HEK293 (cell line): ENCODE results near the gene HSF5.

Source experiments
- CTCF ChIA-PET: fragments of 350-600 bp; formaldehyde crosslinking; extraction: SDS; loops from one replicate; lab custom pipeline; 2021; ENCODE audit warnings: antibody characterized with exemption; lab: Yijun Ruan, JAX
- POLR2A ChIA-PET: fragments of 300-600 bp; formaldehyde crosslinking; extraction: SDS; loops from one replicate; lab custom pipeline; 2020; ENCODE audit warnings: antibody characterized with exemption, inconsistent platforms; lab: Yijun Ruan, JAX
- H3K27ac ChIP-seq: fragments of 200-500 bp; sonication (Bioruptor generic); 2 replicates; pipeline ENCODE4 v1.5.1; 2014; ENCODE audit warnings: low read depth, low read length, control low read depth, inconsistent platforms; ENCODE audit errors: extremely low read depth
- H3K36me3 ChIP-seq, 2 experiments: fragments of 200-500 bp in 1 of 2; sonication (Bioruptor generic) in 1 of 2; 1 replicate in 1 of 2; 2 replicates in 1 of 2; pipeline ENCODE4 v1.5.1; 2014 to 2017; ENCODE audit warnings: inconsistent platforms in 2 of 2, low read length in 2 of 2; ENCODE audit not compliant: control insufficient read depth in 2 of 2, insufficient read depth in 1 of 2
- H3K4me1 ChIP-seq: fragments of 200-500 bp; sonication (Bioruptor generic); 2 replicates; pipeline ENCODE4 v1.5.1; 2014; ENCODE audit warnings: mild to moderate bottlenecking, low read length, inconsistent platforms; ENCODE audit not compliant: control insufficient read depth, insufficient read depth
- H3K4me3 ChIP-seq: 2 replicates; pipeline ENCODE4 v1.5.1; 2011; ENCODE audit warnings: low read depth, mild to moderate bottlenecking, control low read depth, low read length, moderate library complexity
- H3K9me3 ChIP-seq: fragments of 200-500 bp; sonication (Bioruptor generic); 2 replicates; pipeline ENCODE4 v1.5.1; 2014; ENCODE audit warnings: low read depth, low read length, inconsistent platforms; ENCODE audit not compliant: control insufficient read depth, insufficient read depth
- GLIS2 ChIP-seq: fragments of 450-650 bp; formaldehyde crosslinking; IDR thresholded peaks from 2 replicates; pipeline ENCODE4 v1.5.1; 2016; ENCODE audit warnings: missing biosample characterization, missing genetic modification characterization
- KLF9 ChIP-seq: fragments of 450-650 bp; formaldehyde crosslinking; IDR thresholded peaks from 2 replicates; pipeline ENCODE4 v1.5.1; 2016; ENCODE audit warnings: missing biosample characterization, missing genetic modification characterization, low read depth
- MEIS1 ChIP-seq: sonication (generic); formaldehyde crosslinking; IDR thresholded peaks from 2 replicates; pipeline ENCODE4 v1.8.1; 2022; ENCODE audit warnings: missing genetic modification reagents, mild to moderate bottlenecking, borderline replicate concordance
- MYNN ChIP-seq: fragments of 450-650 bp; formaldehyde crosslinking; IDR thresholded peaks from 2 replicates; pipeline ENCODE4 v1.5.1; 2016; ENCODE audit warnings: missing biosample characterization, missing genetic modification characterization, borderline replicate concordance
- SCRT2 ChIP-seq: fragments of 450-650 bp; formaldehyde crosslinking; IDR thresholded peaks from 2 replicates; pipeline ENCODE4 v1.5.1; 2016; ENCODE audit warnings: missing biosample characterization, missing genetic modification characterization
- SP7 ChIP-seq: fragments of 450-650 bp; formaldehyde crosslinking; IDR thresholded peaks from 2 replicates; pipeline ENCODE4 v1.5.1; 2016; ENCODE audit warnings: missing biosample characterization, missing genetic modification characterization
- ZFP41 ChIP-seq: fragments of 450-650 bp; formaldehyde crosslinking; IDR thresholded peaks from 2 replicates; pipeline ENCODE4 v1.5.1; 2016; ENCODE audit warnings: missing biosample characterization, missing genetic modification characterization, borderline replicate concordance
- ZFP69B ChIP-seq: fragments of 450-650 bp; formaldehyde crosslinking; IDR thresholded peaks from 2 replicates; pipeline ENCODE4 v1.5.1; 2016; ENCODE audit warnings: missing biosample characterization, missing genetic modification characterization
- ZIC2 ChIP-seq: fragments of 450-650 bp; formaldehyde crosslinking; IDR thresholded peaks from 2 replicates; pipeline ENCODE4 v1.5.1; 2016; ENCODE audit warnings: missing biosample characterization, missing genetic modification characterization
- ZNF133 ChIP-seq: fragments of 450-650 bp; formaldehyde crosslinking; IDR thresholded peaks from 2 replicates; pipeline ENCODE4 v1.5.1; 2016; ENCODE audit warnings: missing biosample characterization, missing genetic modification characterization
- ZNF175 ChIP-seq: fragments of 450-650 bp; formaldehyde crosslinking; IDR thresholded peaks from 2 replicates; pipeline ENCODE4 v1.5.1; 2016; ENCODE audit warnings: missing biosample characterization, missing genetic modification characterization
- ZNF221 ChIP-seq: fragments of 450-650 bp; formaldehyde crosslinking; IDR thresholded peaks from 2 replicates; pipeline ENCODE4 v1.5.1; 2017; ENCODE audit warnings: missing biosample characterization, missing genetic modification characterization, borderline replicate concordance
- ZNF23 ChIP-seq: fragments of 450-650 bp; formaldehyde crosslinking; IDR thresholded peaks from 2 replicates; pipeline ENCODE4 v1.5.1; 2016; ENCODE audit warnings: missing biosample characterization, missing genetic modification characterization, borderline replicate concordance
- ZNF239 ChIP-seq: fragments of 450-650 bp; formaldehyde crosslinking; IDR thresholded peaks from 2 replicates; pipeline ENCODE4 v1.5.1; 2016; ENCODE audit warnings: missing biosample characterization, missing genetic modification characterization
- ZNF266 ChIP-seq: fragments of 450-650 bp; formaldehyde crosslinking; IDR thresholded peaks from 2 replicates; pipeline ENCODE4 v1.5.1; 2016; ENCODE audit warnings: missing biosample characterization, missing genetic modification characterization, low read depth
- ZNF292 ChIP-seq: fragments of 450-650 bp; formaldehyde crosslinking; IDR thresholded peaks from 2 replicates; pipeline ENCODE4 v1.5.1; 2016; ENCODE audit warnings: low read depth, missing biosample characterization, missing genetic modification characterization, borderline replicate concordance
- ZNF302 ChIP-seq: fragments of 450-650 bp; formaldehyde crosslinking; IDR thresholded peaks from 2 replicates; pipeline ENCODE4 v1.5.1; 2016; ENCODE audit warnings: missing biosample characterization, missing genetic modification characterization, low read depth
- ZNF350 ChIP-seq: fragments of 450-650 bp; formaldehyde crosslinking; IDR thresholded peaks from 2 replicates; pipeline ENCODE4 v1.5.0; 2017; ENCODE audit warnings: missing biosample characterization, mild to moderate bottlenecking, missing genetic modification characterization
- ZNF394 ChIP-seq: fragments of 450-650 bp; formaldehyde crosslinking; IDR thresholded peaks from 2 replicates; pipeline ENCODE4 v1.5.1; 2016; ENCODE audit warnings: missing biosample characterization, missing genetic modification characterization, mild to moderate bottlenecking, moderate library complexity, borderline replicate concordance
- ZNF433 ChIP-seq: fragments of 450-650 bp; formaldehyde crosslinking; IDR thresholded peaks from 2 replicates; pipeline ENCODE4 v1.5.1; 2016; ENCODE audit warnings: missing biosample characterization, missing genetic modification characterization, low read depth
- ZNF521 ChIP-seq: fragments of 450-650 bp; formaldehyde crosslinking; IDR thresholded peaks from 2 replicates; pipeline ENCODE4 v1.5.1; 2017; ENCODE audit warnings: missing biosample characterization, mild to moderate bottlenecking, missing genetic modification characterization
- ZNF529 ChIP-seq: fragments of 450-650 bp; formaldehyde crosslinking; IDR thresholded peaks from 2 replicates; pipeline ENCODE4 v1.5.1; 2017; ENCODE audit warnings: missing genetic modification characterization, missing biosample characterization; ENCODE audit not compliant: insufficient replicate concordance
- ZNF548 ChIP-seq: fragments of 450-650 bp; formaldehyde crosslinking; IDR thresholded peaks from 2 replicates; pipeline ENCODE4 v1.5.1; 2016; ENCODE audit warnings: missing biosample characterization, missing genetic modification characterization
- ZNF654 ChIP-seq: fragments of 450-650 bp; formaldehyde crosslinking; IDR thresholded peaks from 2 replicates; pipeline ENCODE4 v1.5.1; 2016; ENCODE audit warnings: low read depth, missing biosample characterization, missing genetic modification characterization
- ZNF658 ChIP-seq: fragments of 450-650 bp; formaldehyde crosslinking; IDR thresholded peaks from 2 replicates; pipeline ENCODE4; 2016; ENCODE audit warnings: missing biosample characterization, missing genetic modification characterization
- ZNF777 ChIP-seq: fragments of 450-650 bp; formaldehyde crosslinking; IDR thresholded peaks from 2 replicates; pipeline ENCODE4 v1.5.1; 2017; ENCODE audit warnings: missing biosample characterization, missing genetic modification characterization, borderline replicate concordance
- ZSCAN30 ChIP-seq: fragments of 450-650 bp; IDR thresholded peaks from 2 replicates; pipeline ENCODE4 v1.5.1; 2018; ENCODE audit warnings: missing biosample characterization, mild to moderate bottlenecking, missing genetic modification characterization, moderate library complexity

The HSF5 gene

DNA sequence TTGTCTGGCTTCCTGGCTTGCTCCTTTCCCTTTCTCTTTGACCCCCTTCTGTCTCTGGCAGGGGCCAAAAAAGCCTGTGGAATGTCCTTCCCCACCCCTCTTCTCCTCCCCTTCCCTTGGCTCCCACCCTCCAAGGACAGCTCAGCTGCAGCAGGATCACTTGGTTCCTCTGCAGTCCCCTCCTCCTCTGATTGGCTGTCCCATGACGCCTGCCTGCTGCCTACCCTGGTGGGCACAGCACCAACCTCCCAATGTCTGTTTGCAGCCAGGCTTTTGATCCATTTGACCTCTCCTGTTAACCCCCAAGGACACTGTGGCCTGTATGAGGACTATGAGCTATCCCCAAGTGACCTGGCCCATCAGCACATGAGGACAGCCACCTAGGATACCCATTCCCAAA, 41.1 kb upstream of the HSF5 start (continued):
- TF ChIP-seq ZNF350 (no peak), ZNF266 (tag by site-specific recombination) (no peak)

DNA sequence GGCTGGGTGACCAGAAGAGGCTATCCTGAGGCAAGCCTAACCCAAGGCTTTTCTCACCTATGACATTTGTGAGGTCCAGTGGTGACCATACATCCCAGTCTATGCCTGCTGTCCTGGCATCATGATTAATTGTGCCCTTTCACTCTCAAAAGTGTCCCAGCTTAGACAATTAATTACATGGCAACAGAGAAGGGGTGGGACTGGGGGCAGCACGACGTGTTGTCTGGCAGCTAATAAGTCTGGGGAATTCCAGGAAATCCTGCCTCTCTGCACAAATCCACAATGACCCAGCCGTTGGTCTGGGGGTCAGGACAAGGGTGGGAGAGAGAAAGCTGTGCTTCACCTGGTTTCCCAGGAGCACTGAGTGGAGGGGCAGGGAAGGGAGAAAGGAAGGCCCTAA, 40.2 kb upstream of the HSF5 start:
- no peak overlapping the region for H3K4me3 ChIP-seq
- ChIA-PET POLR2A (interaction anchor here (1.4 kb wide), 1 partner anchor 10 kb away, joined by 3 read pairs; no protein-coding TSS in a partner anchor), CTCF (interaction anchor here (0.9 to 2.5 kb wide), 4 partner anchors 10 to 22 kb away, joined by 3 to 11 read pairs (median 8); no protein-coding TSS in a partner anchor)
- no peaks in the 10 kb centered on the region for H3K9me3 ChIP-seq
- H3K4me1 ChIP-seq, result no peaks in the 10 kb centered on the region
- H3K27ac ChIP-seq, result no peak overlapping the region
- TF ChIP-seq ZNF548 (tag by site-specific recombination), result no peak
- H3K36me3 ChIP-seq, result no peaks in the 10 kb centered on the region

DNA sequence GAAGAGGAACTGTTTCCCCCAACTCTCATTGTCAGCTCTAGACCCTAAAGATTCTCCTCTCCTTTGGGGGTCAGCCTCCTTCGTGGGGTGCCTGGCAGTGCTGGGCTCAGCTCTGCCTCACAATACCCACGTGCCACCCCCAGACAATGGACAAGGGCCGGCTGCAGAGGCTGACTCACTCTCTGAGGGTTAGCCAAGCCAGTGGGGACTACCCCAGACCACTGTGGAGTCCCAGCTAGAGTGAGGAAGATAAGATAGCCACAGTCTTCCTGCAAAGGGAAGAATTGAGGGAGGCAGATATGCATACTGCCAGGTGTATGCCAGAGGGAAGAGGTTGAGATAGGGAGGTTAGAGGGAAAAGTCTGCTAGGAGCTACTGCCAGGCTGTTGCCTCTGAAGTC, 39.7 kb upstream of the HSF5 start:
- Histone ChIP-seq H3K4me3 (no peak overlapping the region), H3K4me1 (no peaks in the 10 kb centered on the region), H3K36me3 (no peaks in the 10 kb centered on the region)
- POLR2A ChIA-PET, result no interaction called here
- TF ChIP-seq ZNF394 (tag by site-specific recombination), result no peak
- TF ChIP-seq ZNF133 (tag by site-specific recombination), result no peak
- no peak for TF ChIP-seq ZNF529 (tag by site-specific recombination)
- peak; percentile 64 for TF ChIP-seq ZIC2 (tag by site-specific recombination)
- peak; percentile 10; the same call in 1 of the 2 replicates for TF ChIP-seq GLIS2 (tag by site-specific recombination)
- no peak for TF ChIP-seq ZNF175 (tag by site-specific recombination)
- TF ChIP-seq ZNF433 (tag by site-specific recombination), result no peak
- no peak for TF ChIP-seq ZNF23 (tag by site-specific recombination)
- TF ChIP-seq ZNF302 (tag by site-specific recombination), result no peak
- TF ChIP-seq ZNF521 (tag by site-specific recombination), result no peak
- TF ChIP-seq, all 188 proteins: peak for 2
- CTCF ChIA-PET, result interaction anchor here (0.6 to 2.5 kb wide), 5 partner anchors 9 to 181 kb away, joined by 3 to 11 read pairs (median 4); no protein-coding TSS in a partner anchor
- Histone ChIP-seq H3K9me3 (no peaks in the 10 kb centered on the region), H3K27ac (no peak overlapping the region)

DNA sequence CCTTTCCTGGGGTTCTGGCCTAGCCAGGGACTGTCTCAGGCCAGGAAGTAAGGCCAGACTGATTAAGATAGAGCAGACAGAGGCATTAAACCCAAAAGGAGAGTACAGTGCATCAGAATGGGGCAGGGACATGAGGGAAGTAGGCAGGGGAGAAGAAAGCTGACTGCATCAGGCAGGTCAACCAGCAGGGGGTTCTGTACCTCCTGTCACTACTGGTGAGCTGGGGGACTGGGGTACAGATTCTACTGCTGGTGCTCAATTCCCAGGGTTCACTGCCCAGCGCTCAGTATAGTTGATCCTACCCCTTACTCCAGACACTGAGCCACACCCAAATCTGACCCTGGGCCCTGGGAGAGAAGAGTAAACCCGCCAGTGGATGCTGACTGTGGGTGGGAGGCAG, 39.1 kb upstream of the HSF5 start:
- Histone ChIP-seq H3K9me3 (no peaks in the 10 kb centered on the region), H3K27ac (no peak overlapping the region), H3K36me3 (no peaks in the 10 kb centered on the region), H3K4me3 (no peak overlapping the region), H3K4me1 (no peaks in the 10 kb centered on the region)
- POLR2A ChIA-PET, result no interaction called here
- CTCF ChIA-PET, result interaction anchor here (0.6 to 1.3 kb wide), 3 partner anchors 9 to 182 kb away, joined by 3 to 11 read pairs (median 4); no protein-coding TSS in a partner anchor
- no peak for TF ChIP-seq ZNF658 (tag by site-specific recombination)
- TF ChIP-seq ZNF654 (tag by site-specific recombination), result no peak
- TF ChIP-seq ZFP69B, result no peak
- TF ChIP-seq SCRT2, result no peak
- TF ChIP-seq MEIS1 (CRISPR knock-in tag), result no peak
- no peak for TF ChIP-seq ZSCAN30 (tag by site-specific recombination)
- no peak for TF ChIP-seq SP7 (tag by site-specific recombination)
- TF ChIP-seq ZNF292 (tag by site-specific recombination), result no peak
- no peak for TF ChIP-seq ZNF777 (tag by site-specific recombination)
- no peak for TF ChIP-seq ZNF221
- no peak for TF ChIP-seq MYNN (tag by site-specific recombination)
- no peak for TF ChIP-seq ZNF239 (tag by site-specific recombination)
- no peak for TF ChIP-seq ZFP41 (tag by site-specific recombination)
- TF ChIP-seq ZNF521 (tag by site-specific recombination), result no peak
- no peak for TF ChIP-seq KLF9
